ENCODE results near the gene VSIG2. TPM values are rescaled to one million over a fixed set of nuclear protein-coding genes. Genes with fewer than 3 reads are reported as not detected.

The VSIG2 gene
- total RNA-seq, 1 donor from 2014 or later, result not detected

DNA sequence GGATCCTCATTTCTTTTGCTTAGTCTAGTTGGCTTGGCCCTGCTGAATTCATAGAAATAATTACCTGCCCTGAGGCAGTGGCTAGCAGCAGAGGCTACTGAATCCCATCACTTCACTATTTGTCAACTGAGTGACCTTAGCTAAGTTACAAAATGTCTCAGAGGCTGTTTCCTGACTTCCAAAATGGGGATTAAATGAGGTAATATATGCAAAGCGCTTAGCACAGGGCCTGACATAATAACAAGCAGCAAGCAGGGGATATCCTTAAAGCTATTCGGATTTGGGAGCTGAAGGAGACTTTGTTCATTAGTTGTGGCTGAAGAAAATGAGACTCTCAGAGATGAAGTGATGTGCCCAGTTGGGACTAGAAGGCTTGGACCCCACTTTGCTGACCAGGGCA lies 9.5 kb downstream of the VSIG2 start:
- Histone ChIP-seq H3K27ac (ENCODE audit: low read depth, low read length) (no peak overlapping the region), H3K9ac (ENCODE audit: low read depth in 1 of 3, low read length in 3 of 3) (no peak overlapping the region), H3K4me3 (ENCODE audit: low read length in 3 of 3) (no peak overlapping the region), H3K36me3 (ENCODE audit: control insufficient read depth in 3 of 3, insufficient read depth in 3 of 3, low read length in 3 of 3) (no peaks in the 10 kb centered on the region), H3K9me3 (ENCODE audit: control insufficient read depth in 3 of 3, low read length in 3 of 3) (no peaks in the 10 kb centered on the region), H3K27me3 (ENCODE audit: control insufficient read depth in 3 of 3, insufficient read depth in 3 of 3, low read length in 3 of 3) (peaks cover 45 to 77% (median 58%) of the 10 kb centered on the region in 3 donors), H3K4me1 (ENCODE audit: control insufficient read depth in 3 of 3, insufficient read depth in 3 of 3, low read length in 3 of 3) (peaks cover 24 to 27% (median 27%) of the 10 kb centered on the region in 3 donors)

DNA sequence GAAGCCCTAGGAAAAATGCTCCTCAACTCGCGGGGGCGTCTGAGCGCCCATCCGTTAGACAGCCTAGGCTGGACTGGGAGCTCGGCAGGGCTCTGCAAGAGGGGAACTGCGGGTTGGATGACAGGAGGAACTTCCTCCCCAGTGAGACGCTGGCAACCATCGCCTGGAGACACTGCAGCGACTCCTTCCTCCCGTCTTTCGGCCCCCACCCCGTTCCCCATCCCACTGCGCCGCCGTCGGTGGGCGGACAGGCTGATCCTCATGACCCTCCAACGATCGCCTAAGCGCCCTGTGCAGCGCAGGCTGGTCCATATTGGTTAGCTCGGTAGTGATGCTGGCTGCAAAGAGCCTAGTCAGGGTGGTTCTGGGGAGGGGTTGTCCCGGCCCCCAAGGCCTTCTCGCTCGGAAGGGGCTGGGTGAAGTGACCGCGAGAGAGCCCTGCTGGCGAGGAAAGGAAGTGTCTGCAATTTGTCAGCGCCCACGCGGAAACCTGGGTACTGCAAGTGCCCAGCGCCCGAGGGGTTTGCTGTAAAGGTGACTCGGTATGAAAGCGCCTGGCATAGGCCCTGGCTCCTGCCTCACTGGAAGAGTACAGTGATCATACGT lies 11.7 kb downstream of the VSIG2 start:
- H3K9ac ChIP-seq (ENCODE audit: low read depth in 1 of 3, low read length in 3 of 3), result peak overlapping the region in 1 of 3 donors; percentile 40
- H3K36me3 ChIP-seq (ENCODE audit: control insufficient read depth in 3 of 3, insufficient read depth in 3 of 3, low read length in 3 of 3), result no peaks in the 10 kb centered on the region
- no peaks in the 10 kb centered on the region for H3K9me3 ChIP-seq (ENCODE audit: control insufficient read depth in 3 of 3, low read length in 3 of 3)
- peak overlapping the region; percentile 51 to 65 (median 62) for H3K4me3 ChIP-seq (ENCODE audit: low read length in 3 of 3)
- H3K27me3 ChIP-seq (ENCODE audit: control insufficient read depth in 3 of 3, insufficient read depth in 3 of 3, low read length in 3 of 3), result peaks cover 32 to 61% (median 46%) of the 10 kb centered on the region in 3 donors
- peaks cover 11 to 16% (median 12%) of the 10 kb centered on the region in 3 donors for H3K4me1 ChIP-seq (ENCODE audit: control insufficient read depth in 3 of 3, insufficient read depth in 3 of 3, low read length in 3 of 3)
- H3K27ac ChIP-seq (ENCODE audit: low read depth, low read length), result no peak overlapping the region

DNA sequence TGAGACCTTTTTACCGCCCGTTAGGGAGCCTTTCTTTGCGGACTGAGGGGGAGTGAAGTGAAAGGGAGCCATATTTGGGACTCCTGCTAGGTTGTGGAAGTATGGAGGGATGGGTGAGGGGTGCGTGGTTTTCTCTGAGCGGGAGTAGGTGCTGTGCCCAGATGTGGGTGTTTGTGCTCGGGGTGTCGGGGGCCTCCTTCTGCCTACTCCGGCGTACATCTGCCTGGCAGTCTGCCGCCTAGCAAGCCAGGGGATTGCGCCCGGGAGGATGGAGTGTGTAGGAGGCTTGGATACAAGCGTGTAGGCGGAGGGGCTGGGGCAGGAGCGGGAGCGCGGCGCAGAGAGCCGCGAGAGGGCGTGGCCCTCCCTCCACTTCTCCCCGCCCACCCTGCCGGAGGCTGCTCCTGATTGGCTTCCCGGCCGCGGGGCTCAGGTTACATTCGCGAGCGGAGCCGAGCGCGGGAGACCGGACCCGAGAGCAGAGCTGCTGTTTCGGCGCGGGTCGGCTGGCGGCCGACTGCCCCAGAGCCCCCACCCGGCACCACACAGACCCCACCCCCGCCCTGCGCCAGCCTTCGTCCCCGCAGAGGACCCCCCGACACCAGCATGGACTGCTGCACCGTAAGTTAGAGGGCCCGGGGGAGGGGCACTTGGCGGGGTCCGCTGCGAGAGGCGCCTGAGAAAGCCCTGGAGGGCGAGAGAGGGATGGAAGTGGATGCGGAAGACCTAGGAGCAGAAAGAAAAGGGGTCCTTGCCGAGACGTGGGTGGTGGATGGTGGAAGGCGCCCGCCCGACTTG lies 12.4 kb downstream of the VSIG2 start, which contains the start of gene NRGN:
Gene NRGN (plus strand): TSS at position 464 of the 798 bp plus-strand sequence. CDS start 143 bp downstream, at position 607.
- Histone ChIP-seq H3K9ac (ENCODE audit: low read depth in 1 of 3, low read length in 3 of 3) (peak within 1 kb of the TSS in 1 of 3 donors; percentile 40), H3K27ac (ENCODE audit: low read depth, low read length) (no peak within 1 kb of the TSS), H3K4me1 (ENCODE audit: control insufficient read depth in 3 of 3, insufficient read depth in 3 of 3, low read length in 3 of 3) (peaks cover 11 to 16% (median 12%) of the 10 kb centered on the region in 3 donors), H3K27me3 (ENCODE audit: control insufficient read depth in 3 of 3, insufficient read depth in 3 of 3, low read length in 3 of 3) (peaks cover 25 to 54% (median 39%) of the 10 kb centered on the region in 3 donors), H3K36me3 (ENCODE audit: control insufficient read depth in 3 of 3, insufficient read depth in 3 of 3, low read length in 3 of 3) (no peaks in the 10 kb centered on the region), H3K9me3 (ENCODE audit: control insufficient read depth in 3 of 3, low read length in 3 of 3) (no peaks in the 10 kb centered on the region), H3K4me3 (ENCODE audit: low read length in 3 of 3) (peak within 1 kb of the TSS; percentile 51 to 67 (median 62))

DNA sequence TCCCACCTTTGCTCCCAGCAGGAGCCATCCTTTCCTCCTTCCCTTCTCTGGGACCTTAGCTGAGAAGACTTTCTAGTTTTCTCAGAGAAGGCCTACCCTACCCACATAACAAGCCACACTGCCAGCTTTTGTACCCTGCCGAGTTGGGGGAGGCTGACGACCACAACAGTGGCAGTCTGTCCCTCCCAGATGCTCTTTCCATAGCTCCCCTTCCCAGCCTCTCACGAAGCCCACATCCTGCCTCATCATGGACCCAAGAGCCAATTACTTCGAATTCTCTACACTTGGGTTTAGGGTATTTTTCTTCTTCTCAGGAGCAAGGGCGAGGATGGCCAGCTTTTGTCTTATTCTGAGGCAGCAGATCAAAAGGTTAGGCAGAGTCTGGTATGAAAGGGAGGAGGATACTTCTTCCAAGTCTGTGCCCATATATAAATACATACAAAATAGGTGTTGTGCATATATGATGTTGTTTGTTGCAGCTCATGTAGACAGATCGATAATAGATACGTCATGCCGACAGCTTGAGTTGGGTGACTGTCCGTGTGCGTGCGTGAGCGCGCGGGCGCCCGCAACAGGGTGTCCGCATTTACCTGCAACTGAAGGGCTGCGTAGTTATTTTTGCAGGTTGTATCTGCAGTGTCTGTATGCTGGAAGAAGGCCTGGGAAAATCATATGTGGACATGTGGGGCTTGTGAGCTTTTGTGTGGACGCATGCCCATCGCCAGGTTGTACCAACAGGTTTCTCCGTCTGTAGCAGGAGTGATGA lies 13.2 kb downstream of the VSIG2 start:
- Histone ChIP-seq H3K27me3 (ENCODE audit: control insufficient read depth in 3 of 3, insufficient read depth in 3 of 3, low read length in 3 of 3) (peaks cover 25 to 52% (median 37%) of the 10 kb centered on the region in 3 donors), H3K9me3 (ENCODE audit: control insufficient read depth in 3 of 3, low read length in 3 of 3) (no peaks in the 10 kb centered on the region), H3K36me3 (ENCODE audit: control insufficient read depth in 3 of 3, insufficient read depth in 3 of 3, low read length in 3 of 3) (no peaks in the 10 kb centered on the region), H3K4me1 (ENCODE audit: control insufficient read depth in 3 of 3, insufficient read depth in 3 of 3, low read length in 3 of 3) (peaks cover 11 to 16% (median 12%) of the 10 kb centered on the region in 3 donors), H3K4me3 (ENCODE audit: low read length in 3 of 3) (peak overlapping the region in 2 of 3 donors; percentile 51 to 67), H3K27ac (ENCODE audit: low read depth, low read length) (no peak overlapping the region), H3K9ac (ENCODE audit: low read depth in 1 of 3, low read length in 3 of 3) (no peak overlapping the region)

DNA sequence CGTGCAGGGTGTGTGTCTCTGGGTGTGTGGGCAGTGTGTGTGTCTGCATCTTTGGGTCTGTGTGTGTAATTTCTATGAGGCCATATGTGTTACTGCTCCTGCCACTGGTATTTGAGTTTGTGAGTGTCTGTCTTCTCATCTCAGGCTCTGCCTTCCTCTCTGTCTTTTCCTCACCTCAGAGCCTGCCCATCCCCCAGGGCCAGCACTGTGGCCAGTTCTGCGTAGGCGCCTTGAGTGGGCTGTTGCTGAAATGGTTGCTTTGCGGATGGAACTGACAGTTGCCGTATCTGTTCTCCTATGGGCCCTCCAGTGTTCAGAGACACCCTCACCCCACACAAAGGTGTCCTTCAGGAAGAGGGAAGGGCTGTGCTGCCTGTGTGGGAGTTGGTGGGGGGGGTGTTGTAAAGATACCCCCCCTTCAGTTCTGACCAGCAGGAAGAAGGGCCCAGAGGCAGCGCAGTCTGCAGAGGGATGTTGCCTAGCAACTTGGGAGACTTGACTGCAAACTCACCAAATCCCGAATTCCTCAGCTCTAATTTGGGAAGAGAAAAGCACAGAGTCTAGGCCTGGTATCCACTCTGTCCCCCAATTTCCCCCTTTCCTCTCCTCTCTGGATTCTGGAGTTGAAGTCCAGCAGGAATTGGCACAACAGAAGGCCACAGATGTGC lies 14.3 kb downstream of the VSIG2 start:
- H3K4me1 ChIP-seq (ENCODE audit: control insufficient read depth in 3 of 3, insufficient read depth in 3 of 3, low read length in 3 of 3), result peaks cover 11 to 16% (median 12%) of the 10 kb centered on the region in 3 donors
- H3K9me3 ChIP-seq (ENCODE audit: control insufficient read depth in 3 of 3, low read length in 3 of 3), result no peaks in the 10 kb centered on the region
- no peaks in the 10 kb centered on the region for H3K36me3 ChIP-seq (ENCODE audit: control insufficient read depth in 3 of 3, insufficient read depth in 3 of 3, low read length in 3 of 3)
- no peak overlapping the region for H3K4me3 ChIP-seq (ENCODE audit: low read length in 3 of 3)
- H3K27ac ChIP-seq (ENCODE audit: low read depth, low read length), result no peak overlapping the region
- H3K27me3 ChIP-seq (ENCODE audit: control insufficient read depth in 3 of 3, insufficient read depth in 3 of 3, low read length in 3 of 3), result peaks cover 21 to 41% (median 32%) of the 10 kb centered on the region in 3 donors
- H3K9ac ChIP-seq (ENCODE audit: low read depth in 1 of 3, low read length in 3 of 3), result no peak overlapping the region

DNA sequence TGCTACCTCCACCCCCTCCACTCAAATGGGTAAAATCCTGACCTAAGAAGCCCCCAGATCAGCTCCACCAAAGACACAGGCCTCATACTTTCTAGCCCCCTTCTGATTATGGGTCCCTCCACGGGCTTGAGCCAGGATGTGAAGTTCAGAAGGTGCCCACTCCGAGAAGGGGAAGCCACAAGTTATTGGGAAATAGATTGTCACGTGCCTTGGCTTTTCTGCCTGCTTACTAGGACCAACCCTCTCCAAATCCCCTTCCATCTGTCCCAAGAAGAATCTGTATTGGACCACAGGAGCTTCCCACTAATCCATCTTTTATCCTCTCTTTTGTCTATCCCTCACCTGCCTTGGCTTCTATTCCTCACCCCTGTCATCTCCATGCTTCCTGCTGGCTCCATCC lies 15.3 kb downstream of the VSIG2 start:
- H3K9ac ChIP-seq (ENCODE audit: low read depth in 1 of 3, low read length in 3 of 3), result no peak overlapping the region
- H3K27ac ChIP-seq (ENCODE audit: low read depth, low read length), result no peak overlapping the region
- H3K9me3 ChIP-seq (ENCODE audit: control insufficient read depth in 3 of 3, low read length in 3 of 3), result no peaks in the 10 kb centered on the region
- H3K36me3 ChIP-seq (ENCODE audit: control insufficient read depth in 3 of 3, insufficient read depth in 3 of 3, low read length in 3 of 3), result no peaks in the 10 kb centered on the region
- peaks cover 15 to 34% (median 26%) of the 10 kb centered on the region in 3 donors for H3K27me3 ChIP-seq (ENCODE audit: control insufficient read depth in 3 of 3, insufficient read depth in 3 of 3, low read length in 3 of 3)
- peaks cover 11 to 16% (median 12%) of the 10 kb centered on the region in 3 donors for H3K4me1 ChIP-seq (ENCODE audit: control insufficient read depth in 3 of 3, insufficient read depth in 3 of 3, low read length in 3 of 3)
- H3K4me3 ChIP-seq (ENCODE audit: low read length in 3 of 3), result no peak overlapping the region

DNA sequence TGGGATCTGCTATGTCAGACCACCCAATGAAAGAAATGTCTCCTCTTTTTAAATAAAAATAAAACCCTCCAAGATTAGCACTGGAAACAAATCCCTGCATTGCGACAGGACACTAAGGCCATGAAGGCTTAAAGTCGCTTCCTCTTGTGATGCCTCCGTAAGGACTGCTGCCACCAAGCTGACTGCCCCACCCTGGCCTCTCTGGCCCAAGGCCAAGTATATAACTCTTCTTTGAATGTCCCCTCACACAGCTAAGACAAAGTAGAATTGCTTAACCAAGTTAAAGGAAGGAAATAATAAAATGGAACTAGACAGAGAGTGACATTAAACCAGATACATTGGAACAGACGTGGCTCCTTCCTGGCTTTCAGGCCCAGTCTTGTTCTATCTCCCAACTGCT lies 19.8 kb downstream of the VSIG2 start:
- H3K4me1 ChIP-seq (ENCODE audit: control insufficient read depth in 3 of 3, insufficient read depth in 3 of 3, low read length in 3 of 3), result no peaks in the 10 kb centered on the region
- no peak overlapping the region for H3K4me3 ChIP-seq (ENCODE audit: low read length in 3 of 3)
- H3K9me3 ChIP-seq (ENCODE audit: control insufficient read depth in 3 of 3, low read length in 3 of 3), result no peaks in the 10 kb centered on the region
- H3K27ac ChIP-seq (ENCODE audit: low read depth, low read length), result no peak overlapping the region
- H3K9ac ChIP-seq (ENCODE audit: low read depth in 1 of 3, low read length in 3 of 3), result no peak overlapping the region
- H3K36me3 ChIP-seq (ENCODE audit: control insufficient read depth in 3 of 3, insufficient read depth in 3 of 3, low read length in 3 of 3), result no peaks in the 10 kb centered on the region
- peaks cover 0 to under 1% (median 0%) of the 10 kb centered on the region in 3 donors for H3K27me3 ChIP-seq (ENCODE audit: control insufficient read depth in 3 of 3, insufficient read depth in 3 of 3, low read length in 3 of 3)

DNA sequence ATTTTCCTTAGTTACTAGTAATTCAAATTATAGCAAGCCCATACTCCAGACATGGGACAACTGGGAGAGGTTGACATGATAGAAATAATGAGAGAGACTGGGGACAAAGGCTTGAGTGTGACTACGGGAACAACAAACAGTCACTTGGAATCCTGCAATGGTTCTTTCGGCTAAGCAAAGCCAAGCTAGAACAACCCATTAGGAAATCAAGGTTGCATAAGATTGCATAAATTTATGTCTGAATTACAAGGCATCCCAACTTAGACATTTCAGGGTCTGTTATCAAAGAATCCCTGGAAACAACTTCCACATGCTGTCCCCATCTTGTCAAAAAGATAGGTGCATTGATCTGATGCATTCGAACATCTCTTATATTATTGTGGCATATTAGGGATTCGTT lies 22.5 kb downstream of the VSIG2 start:
- Histone ChIP-seq H3K9ac (ENCODE audit: low read depth in 1 of 3, low read length in 3 of 3) (no peak overlapping the region), H3K27ac (ENCODE audit: low read depth, low read length) (no peak overlapping the region), H3K36me3 (ENCODE audit: control insufficient read depth in 3 of 3, insufficient read depth in 3 of 3, low read length in 3 of 3) (no peaks in the 10 kb centered on the region), H3K27me3 (ENCODE audit: control insufficient read depth in 3 of 3, insufficient read depth in 3 of 3, low read length in 3 of 3) (peaks cover 0 to 8% (median 4%) of the 10 kb centered on the region in 3 donors), H3K4me3 (ENCODE audit: low read length in 3 of 3) (no peak overlapping the region), H3K4me1 (ENCODE audit: control insufficient read depth in 3 of 3, insufficient read depth in 3 of 3, low read length in 3 of 3) (peaks cover 4 to 12% (median 9%) of the 10 kb centered on the region in 3 donors), H3K9me3 (ENCODE audit: control insufficient read depth in 3 of 3, low read length in 3 of 3) (no peaks in the 10 kb centered on the region)

DNA sequence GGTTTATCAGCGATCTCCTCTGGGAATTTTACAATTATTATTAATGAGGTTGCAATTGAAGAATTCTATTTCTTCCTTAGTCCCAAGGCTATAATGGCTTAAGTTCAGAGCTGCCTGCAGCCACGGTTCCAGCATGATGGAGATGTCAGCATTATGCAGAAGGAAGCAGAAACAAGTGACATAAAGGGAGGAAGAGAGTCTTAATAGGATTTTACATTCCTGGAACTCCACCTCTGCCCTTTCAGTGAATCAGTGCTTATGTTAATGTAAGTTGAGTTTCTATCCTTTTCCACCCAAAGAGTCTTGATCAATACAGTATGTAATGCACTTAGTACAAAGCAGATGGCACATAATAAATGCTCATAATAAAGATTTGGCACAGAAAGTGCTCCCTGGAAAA lies 23.9 kb downstream of the VSIG2 start:
- H3K27ac ChIP-seq (ENCODE audit: low read depth, low read length), result no peak overlapping the region
- H3K9ac ChIP-seq (ENCODE audit: low read depth in 1 of 3, low read length in 3 of 3), result no peak overlapping the region
- H3K4me1 ChIP-seq (ENCODE audit: control insufficient read depth in 3 of 3, insufficient read depth in 3 of 3, low read length in 3 of 3), result peaks cover 4 to 12% (median 9%) of the 10 kb centered on the region in 3 donors
- H3K36me3 ChIP-seq (ENCODE audit: control insufficient read depth in 3 of 3, insufficient read depth in 3 of 3, low read length in 3 of 3), result no peaks in the 10 kb centered on the region
- H3K27me3 ChIP-seq (ENCODE audit: control insufficient read depth in 3 of 3, insufficient read depth in 3 of 3, low read length in 3 of 3), result peaks cover 7 to 14% (median 13%) of the 10 kb centered on the region in 3 donors
- no peak overlapping the region for H3K4me3 ChIP-seq (ENCODE audit: low read length in 3 of 3)
- H3K9me3 ChIP-seq (ENCODE audit: control insufficient read depth in 3 of 3, low read length in 3 of 3), result no peaks in the 10 kb centered on the region
